ENCODE data around the gene AGK.

DNA sequence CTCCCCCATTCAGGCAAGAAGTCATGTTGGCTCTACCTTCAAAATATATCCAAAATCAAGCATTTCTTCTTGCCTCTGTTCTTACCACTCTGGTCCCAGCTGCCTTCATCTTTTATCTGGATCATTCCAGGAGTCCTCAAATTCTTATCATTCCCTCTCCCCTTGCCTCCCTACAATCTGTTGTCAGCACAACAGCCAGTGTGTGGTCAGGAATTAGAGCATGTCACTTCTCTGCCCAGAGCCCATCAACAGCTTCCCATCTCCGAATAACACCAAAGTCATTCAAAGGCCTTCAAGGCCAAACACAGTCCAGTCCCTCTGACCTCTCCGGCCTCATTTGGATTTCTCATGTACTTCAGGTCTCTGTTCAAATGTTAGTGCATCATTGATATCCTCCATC, 80.3 kb downstream of the AGK start:
- TF ChIP-seq POLR2AphosphoS5 (IDR thresholded peaks at IDR 0.05; ENCODE audit: low read depth, low read length) = no peak
- TF ChIP-seq, protein P1, sequence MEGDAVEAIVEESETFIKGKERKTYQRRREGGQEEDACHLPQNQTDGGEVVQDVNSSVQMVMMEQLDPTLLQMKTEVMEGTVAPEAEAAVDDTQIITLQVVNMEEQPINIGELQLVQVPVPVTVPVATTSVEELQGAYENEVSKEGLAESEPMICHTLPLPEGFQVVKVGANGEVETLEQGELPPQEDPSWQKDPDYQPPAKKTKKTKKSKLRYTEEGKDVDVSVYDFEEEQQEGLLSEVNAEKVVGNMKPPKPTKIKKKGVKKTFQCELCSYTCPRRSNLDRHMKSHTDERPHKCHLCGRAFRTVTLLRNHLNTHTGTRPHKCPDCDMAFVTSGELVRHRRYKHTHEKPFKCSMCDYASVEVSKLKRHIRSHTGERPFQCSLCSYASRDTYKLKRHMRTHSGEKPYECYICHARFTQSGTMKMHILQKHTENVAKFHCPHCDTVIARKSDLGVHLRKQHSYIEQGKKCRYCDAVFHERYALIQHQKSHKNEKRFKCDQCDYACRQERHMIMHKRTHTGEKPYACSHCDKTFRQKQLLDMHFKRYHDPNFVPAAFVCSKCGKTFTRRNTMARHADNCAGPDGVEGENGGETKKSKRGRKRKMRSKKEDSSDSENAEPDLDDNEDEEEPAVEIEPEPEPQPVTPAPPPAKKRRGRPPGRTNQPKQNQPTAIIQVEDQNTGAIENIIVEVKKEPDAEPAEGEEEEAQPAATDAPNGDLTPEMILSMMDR (IDR thresholded peaks at IDR 0.05; ENCODE audit: control extremely low read depth in 1 of 3, insufficient read depth in 1 of 3, low read depth in 1 of 3, low read length in 3 of 3) = no peak
- TF ChIP-seq RFX5 (IDR thresholded peaks at IDR 0.05; ENCODE audit: borderline replicate concordance, low read depth, low read length) = no peak
- TF ChIP-seq SP2 (IDR thresholded peaks at IDR 0.05; ENCODE audit: low read length) = no peak
- no peak for TF ChIP-seq SIN3A (conservative IDR thresholded peaks at IDR 0.05 in 1 of 2, IDR thresholded peaks at IDR 0.05 in 1 of 2; ENCODE audit: low read depth in 1 of 2, low read length in 2 of 2)
- no peak for TF ChIP-seq POLR2A (IDR thresholded peaks at IDR 0.05; ENCODE audit: control extremely low read depth in 1 of 2, low read depth in 2 of 2, low read length in 2 of 2)
- no peak for TF ChIP-seq SUZ12 (IDR thresholded peaks at IDR 0.05; ENCODE audit: low read length)
